ENCODE results near the gene PHC3.

- TF ChIP-seq RARB (CRISPR knock-in tag; IDR thresholded peaks at IDR 0.05) = no peak
- TF ChIP-seq ARNTL (CRISPR knock-in tag; IDR thresholded peaks at IDR 0.05; ENCODE audit: borderline replicate concordance, low read depth) = no peak
- no peak for TF ChIP-seq PATZ1 (CRISPR knock-in tag; IDR thresholded peaks at IDR 0.05; ENCODE audit: borderline replicate concordance)
- no peak for TF ChIP-seq CSDC2 (CRISPR knock-in tag; IDR thresholded peaks at IDR 0.05)
- no peak for TF ChIP-seq GLIS3 (CRISPR knock-in tag; IDR thresholded peaks at IDR 0.05)
- no peak for TF ChIP-seq ZFP30 (CRISPR knock-in tag; IDR thresholded peaks at IDR 0.05)
- no peak for TF ChIP-seq ZNF70 (CRISPR knock-in tag; IDR thresholded peaks at IDR 0.05)
- no peak for TF ChIP-seq ZNF565 (CRISPR knock-in tag; conservative IDR thresholded peaks at IDR 0.05; ENCODE audit: low read depth)
- TF ChIP-seq ZC3H10 (CRISPR knock-in tag; IDR thresholded peaks at IDR 0.05) = no peak
Measured at GRCh38 chr3:170226426-170226960, 45.0 kb upstream of the PHC3 start.

All from SK-N-SH treated with all-trans-retinoic acid at 6 μM for 48 hours (cell line).